Cardiac fibroblast (primary cell): Measurements from ENCODE around the gene FBXO8.

Experiments
- DNase-seq, 2 donors: peaks; one replicate each; pipeline versions ENCODE4 v3.0.0 to v3.0.0-alpha.2; 2010; ENCODE audit warnings: low read depth in 2 of 2
- H3K4me3 ChIP-seq, 2 donors: replicated peaks in 1 of 2; 1 replicate in 1 of 2; 2 replicates in 1 of 2; pipeline ENCODE4 v1.5.1; 2011; ENCODE audit warnings: low read depth in 2 of 2, low read length in 2 of 2, mild to moderate bottlenecking in 2 of 2, moderate library complexity in 1 of 2
- CTCF ChIP-seq: IDR thresholded peaks from one replicate; pipeline ENCODE4 v1.5.1; 2011; ENCODE audit warnings: low read depth, mild to moderate bottlenecking, low read length, inconsistent platforms

Gene FBXO8

GRCh38 chr4:174318829-174319764, 35.6 kb upstream of the FBXO8 start:
- H3K4me3 ChIP-seq = no peak overlapping the region
- peak; percentile 68 for TF ChIP-seq CTCF
- peak; percentile 50 to 71 for DNase-seq

GRCh38 chr4:174317531-174317930, 34.1 kb upstream of the FBXO8 start:
- peak; percentile 49 to 66 for DNase-seq
- H3K4me3 ChIP-seq = no peak overlapping the region
- TF ChIP-seq CTCF = no peak

GRCh38 chr4:174316954-174317353, 33.5 kb upstream of the FBXO8 start:
- TF ChIP-seq CTCF = no peak

DNA sequence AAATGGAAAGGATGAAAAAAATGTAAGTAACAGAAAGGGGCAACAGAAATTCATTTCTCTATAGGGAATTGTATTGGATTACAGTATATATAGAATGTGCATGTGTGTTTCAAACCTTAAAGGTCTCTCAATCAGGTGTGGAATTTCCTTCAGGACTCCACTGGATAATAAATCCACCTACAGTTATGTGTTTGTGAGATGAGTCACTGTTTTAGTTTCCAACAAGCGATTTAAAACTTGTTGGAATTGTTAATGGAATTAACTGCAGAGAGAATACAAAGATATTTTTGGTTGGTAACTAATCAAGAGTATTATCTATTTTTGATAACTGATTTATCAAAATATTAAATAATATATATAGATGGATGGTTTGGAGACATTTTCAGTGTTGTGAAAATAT, 33.1 kb upstream of the FBXO8 start:
- H3K4me3 ChIP-seq = no peak overlapping the region
- no peak for DNase-seq
- TF ChIP-seq CTCF = no peak

More at GRCh38 chr4:174316954-174317353, 33.5 kb upstream of the FBXO8 start:
- peak; percentile 11 to 27 for DNase-seq
- H3K4me3 ChIP-seq = no peak overlapping the region

DNA sequence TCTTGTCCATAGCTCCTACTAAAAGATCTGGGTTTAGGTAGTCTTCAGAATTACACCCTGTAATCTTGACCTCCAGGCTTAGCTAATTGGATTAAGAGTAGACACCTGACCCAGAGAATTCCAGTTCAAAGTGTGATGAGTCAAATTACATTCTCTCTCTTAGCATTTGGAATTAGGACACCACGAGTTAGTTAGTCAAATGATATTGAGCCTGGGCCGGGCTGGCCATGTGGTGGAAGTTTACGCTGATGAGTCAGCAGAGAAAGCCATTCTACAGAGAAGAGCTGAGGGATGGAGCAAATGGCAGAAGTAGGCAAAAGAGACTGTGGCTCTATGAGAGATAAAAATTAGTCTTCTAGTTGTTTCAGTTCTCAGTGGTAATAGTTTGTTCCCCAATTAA, 31.3 kb upstream of the FBXO8 start:
- DNase-seq = peak; percentile 23 to 47
- no peak overlapping the region for H3K4me3 ChIP-seq

DNA sequence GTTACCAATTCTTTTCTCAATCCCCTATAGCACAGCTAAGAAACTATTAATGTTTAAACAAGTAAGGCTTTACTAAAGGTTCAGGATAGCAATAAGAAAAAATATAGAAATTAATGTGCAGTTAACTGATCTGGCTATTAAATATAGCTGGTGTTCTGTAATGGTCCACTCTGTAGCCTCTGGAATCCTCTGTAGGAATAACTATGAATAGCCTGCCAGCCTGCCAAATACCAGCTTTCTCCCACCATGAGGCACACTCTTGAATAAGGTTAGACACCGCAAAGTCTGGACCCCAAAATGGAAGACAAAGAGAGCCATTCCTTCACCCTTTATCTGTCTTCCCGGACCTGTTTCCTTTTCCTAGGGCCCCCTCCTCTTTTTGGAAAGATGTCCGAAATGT, 30.8 kb upstream of the FBXO8 start:
- no peak for DNase-seq
- no peak for TF ChIP-seq CTCF

More for the DNA sequence above, 31.3 kb upstream of the FBXO8 start:
- TF ChIP-seq CTCF = no peak

More for the DNA sequence above, 30.8 kb upstream of the FBXO8 start:
- no peak overlapping the region for H3K4me3 ChIP-seq
